Lower leg skin (tissue), 4 donors: ENCODE data around the gene PSEN2. TPM values are rescaled to one million over a fixed set of nuclear protein-coding genes. Genes with fewer than 3 reads are reported as not detected.
"Not testable (repeated sequence)": the region's sequence is repeated elsewhere in the genome, so short reads cannot be mapped to it uniquely, and the experiment has no call there.

Experiments used
- DNase-seq, 2 donors: peaks; one replicate each; pipeline ENCODE4 v3.0.0-alpha.2; 2019; ENCODE audit warnings: low spot score in 2 of 2
- H3K4me3 ChIP-seq: fragments of 200-600 bp; sonication (generic); 2 replicates; pipeline ENCODE4 v1.5.1; 2017; ENCODE audit warnings: mild to moderate bottlenecking, low read depth; ENCODE audit not compliant: poor library complexity, severe bottlenecking
- CTCF ChIP-seq, 3 donors: fragments of 450-650 bp; IDR thresholded peaks; one replicate each; pipeline ENCODE4 v1.5.1; 2016; ENCODE audit warnings: antibody characterized with exemption in 3 of 3, mild to moderate bottlenecking in 3 of 3, moderate library complexity in 2 of 3
- POLR2A ChIP-seq, 2 donors: fragments of 450-650 bp; IDR thresholded peaks; one replicate each; pipeline ENCODE4 v1.6.1; 2016 to 2017; ENCODE audit warnings: antibody characterized with exemption in 2 of 2, mild to moderate bottlenecking in 1 of 2, moderate library complexity in 1 of 2
- WGBS, 2 donors: methylation state at CpG; one replicate each; pipeline ENCODE4 v1.1.5; 2018; 5-methylcytosine and 5-hydroxymethylcytosine counted together
- intact Hi-C: fragments of 100-400 bp; cut with DNase I; formaldehyde crosslinking; loops from one replicate; pipeline ENCODE4 v1.15.0; 2023; ENCODE audit warnings: low total_unique reads
- total RNA-seq, 4 donors: library from RNA; depleted of rRNA; stranded (reverse); fragments of >200 nt; gene quantifications; one replicate each; pipeline ENCODE4 v1.1.0, GENCODE V29; 2016

The PSEN2 gene
- total RNA-seq, 4 donors from 2014 or later, result 10.9 to 36.0 (median 23.2) TPM

GRCh38 chr1:226831953-226832352, 38.5 kb upstream of the PSEN2 start:
- 89 to 95% methylated on average over 4 of the region's 4 CpGs for WGBS, 2 donors

GRCh38 chr1:226832613-226833012, 37.8 kb upstream of the PSEN2 start:
- 90 to 91% methylated on average over 9 of the region's 9 CpGs for WGBS, 2 donors
- H3K4me3 ChIP-seq, result no peak overlapping the region
- intact Hi-C loops, result no loop called here
- TF ChIP-seq CTCF (IDR thresholded peaks at IDR 0.05) (no peak), POLR2A (IDR thresholded peaks at IDR 0.05) (no peak)
- DNase-seq, result no peak

More at GRCh38 chr1:226831953-226832352, 38.5 kb upstream of the PSEN2 start:
- H3K4me3 ChIP-seq, result no peak overlapping the region
- DNase-seq, result no peak
- TF ChIP-seq POLR2A (IDR thresholded peaks at IDR 0.05) (no peak), CTCF (IDR thresholded peaks at IDR 0.05) (no peak)
- intact Hi-C loops, result no loop called here

- intact Hi-C loops, H3K4me3 ChIP-seq, DNase-seq: not testable (repeated sequence)
- 93 to 96% methylated on average over 6 of the region's 6 CpGs for WGBS, 2 donors
These were observed 36.2 kb upstream of the PSEN2 start for GRCh38 chr1:226834179-226834578.

- H3K4me3 ChIP-seq, intact Hi-C loops, DNase-seq: not testable (repeated sequence)
- WGBS, 2 donors, result 90 to 94% methylated on average over 7 of the region's 7 CpGs
These were observed 35.0 kb upstream of the PSEN2 start for GRCh38 chr1:226835396-226835795.

GRCh38 chr1:226837966-226838365, 32.5 kb upstream of the PSEN2 start:
- 88 to 89% methylated on average over 2 of the region's 2 CpGs for WGBS, 2 donors
- DNase-seq, intact Hi-C loops, H3K4me3 ChIP-seq: not testable (repeated sequence)

GRCh38 chr1:226838456-226838855, 32.0 kb upstream of the PSEN2 start:
- DNase-seq, result no peak
- intact Hi-C loops, result no loop called here
- H3K4me3 ChIP-seq, result no peak overlapping the region
- 85 to 93% methylated on average over 3 of the region's 3 CpGs for WGBS, 2 donors
- TF ChIP-seq CTCF (IDR thresholded peaks at IDR 0.05) (no peak), POLR2A (IDR thresholded peaks at IDR 0.05) (no peak)

- no peak for TF ChIP-seq CTCF (IDR thresholded peaks at IDR 0.05)
- no peak for TF ChIP-seq POLR2A (IDR thresholded peaks at IDR 0.05)
- no peak overlapping the region for H3K4me3 ChIP-seq
- no peak for DNase-seq
- intact Hi-C loops, result no loop called here
These were observed 24.8 kb upstream of the PSEN2 start for GRCh38 chr1:226845624-226846023.
